SJSA1 (cell line): ENCODE results near the gene MEX3D. TPM values are rescaled to one million over a fixed set of nuclear protein-coding genes. Genes with fewer than 3 reads are reported as not detected.
"Not testable (repeated sequence)": the region's sequence is repeated elsewhere in the genome, so short reads cannot be mapped to it uniquely, and the experiment has no call there.

Experiments
- DNase-seq, 2 experiments: peaks; one replicate each; pipeline ENCODE4 v3.0.0-alpha.2; 2015 to 2020; ENCODE audit warnings: low spot score in 2 of 2, low read depth in 1 of 2
- H3K27ac ChIP-seq: fragments of 250-450 bp; sonication (Bioruptor Pico); 2 replicates; pipeline ENCODE4 v1.5.1; 2020; ENCODE audit warnings: mild to moderate bottlenecking, moderate library complexity
- H3K27me3 ChIP-seq: fragments of 250-450 bp; sonication (Bioruptor Pico); replicated peaks from 2 replicates; pipeline ENCODE4 v1.5.1; 2020; ENCODE audit warnings: mild to moderate bottlenecking, moderate library complexity
- H3K36me3 ChIP-seq: fragments of 250-450 bp; sonication (Bioruptor Pico); 2 replicates; pipeline ENCODE4 v1.5.1; 2020; ENCODE audit warnings: mild to moderate bottlenecking
- H3K4me1 ChIP-seq: fragments of 250-450 bp; sonication (Bioruptor Pico); replicated peaks from 2 replicates; pipeline ENCODE4 v1.6.1; 2021; ENCODE audit warnings: mild to moderate bottlenecking
- H3K4me3 ChIP-seq: fragments of 250-450 bp; sonication (Bioruptor Pico); 2 replicates; pipeline ENCODE4 v1.5.1; 2020; ENCODE audit warnings: mild to moderate bottlenecking
- H3K9me3 ChIP-seq: fragments of 250-450 bp; sonication (Bioruptor Pico); replicated peaks from 2 replicates; pipeline ENCODE4 v1.5.1; 2020; ENCODE audit warnings: mild to moderate bottlenecking
- total RNA-seq: library from RNA; depleted of rRNA; stranded (reverse); fragments of >200 nt; shearing (Covaris generic); gene quantifications from 2 replicates; pipeline ENCODE4 v1.2.3, GENCODE V29; 2014

Gene MEX3D
- total RNA-seq, 1 experiment from 2014 or later, result 109 TPM

GRCh38 chr19:1521636-1522035 is 46.5 kb downstream of the MEX3D start:
- Histone ChIP-seq H3K27ac (no peak overlapping the region), H3K9me3 (no peaks in the 10 kb centered on the region), H3K4me1 (no peaks in the 10 kb centered on the region), H3K4me3 (no peak overlapping the region), H3K27me3 (peaks cover 43% of the 10 kb centered on the region), H3K36me3 (no peaks in the 10 kb centered on the region)
- no peak for DNase-seq

GRCh38 chr19:1520203-1520780 is 47.8 kb downstream of the MEX3D start:
- 0 out of 2 replicates have a peak, but pooled peaks cover 2% of the 10 kb centered on the region for H3K9me3 ChIP-seq
- no peak for DNase-seq
- H3K36me3 ChIP-seq, result no peaks in the 10 kb centered on the region
- no peak overlapping the region for H3K27ac ChIP-seq
- H3K4me3 ChIP-seq, result no peak overlapping the region
- H3K4me1 ChIP-seq, result no peaks in the 10 kb centered on the region
- H3K27me3 ChIP-seq, result peaks cover 35% of the 10 kb centered on the region

- not testable (repeated sequence) for DNase-seq, H3K4me3 ChIP-seq, H3K27ac ChIP-seq, H3K36me3 ChIP-seq, H3K4me1 ChIP-seq, H3K9me3 ChIP-seq
- peaks cover 30% of the 10 kb centered on the region for H3K27me3 ChIP-seq
Observed at GRCh38 chr19:1519802-1520201, 48.3 kb downstream of the MEX3D start.

- H3K9me3 ChIP-seq, result 0 out of 2 replicates have a peak, but pooled peaks cover 2% of the 10 kb centered on the region
- H3K27me3 ChIP-seq, result peaks cover 19% of the 10 kb centered on the region
- H3K27ac ChIP-seq, result no peak overlapping the region
- DNase-seq, result no peak
- H3K36me3 ChIP-seq, result no peaks in the 10 kb centered on the region
- no peak overlapping the region for H3K4me3 ChIP-seq
- peaks cover 7% of the 10 kb centered on the region for H3K4me1 ChIP-seq
Observed at GRCh38 chr19:1518471-1518870, 49.7 kb downstream of the MEX3D start.

GRCh38 chr19:1516395-1516753 is 51.8 kb downstream of the MEX3D start:
- H3K4me1 ChIP-seq, result peaks cover 17% of the 10 kb centered on the region
- peaks cover 2% of the 10 kb centered on the region; the same call in 1 of the 2 replicates for H3K9me3 ChIP-seq
- H3K27me3 ChIP-seq, result peaks cover 2% of the 10 kb centered on the region
- no peak overlapping the region for H3K27ac ChIP-seq
- no peak overlapping the region for H3K4me3 ChIP-seq
- no peaks in the 10 kb centered on the region for H3K36me3 ChIP-seq
- DNase-seq, result no peak

GRCh38 chr19:1514986-1515721 is 53.0 kb downstream of the MEX3D start:
- H3K4me1 ChIP-seq, result peaks cover 17% of the 10 kb centered on the region
- H3K9me3 ChIP-seq, result peaks cover 2% of the 10 kb centered on the region; the same call in 1 of the 2 replicates
- no peak for DNase-seq
- no peaks in the 10 kb centered on the region; the same call in none of the 2 replicates for H3K27me3 ChIP-seq
- no peak overlapping the region for H3K27ac ChIP-seq
- no peaks in the 10 kb centered on the region for H3K36me3 ChIP-seq
- no peak overlapping the region for H3K4me3 ChIP-seq

GRCh38 chr19:1514295-1514661 is 53.8 kb downstream of the MEX3D start:
- no peaks in the 10 kb centered on the region for H3K36me3 ChIP-seq
- peaks cover 17% of the 10 kb centered on the region for H3K4me1 ChIP-seq
- DNase-seq, result no peak
- no peak overlapping the region for H3K27ac ChIP-seq
- H3K27me3 ChIP-seq, result no peaks in the 10 kb centered on the region; the same call in none of the 2 replicates
- H3K9me3 ChIP-seq, result peaks cover 2% of the 10 kb centered on the region; the same call in 1 of the 2 replicates
- H3K4me3 ChIP-seq, result no peak overlapping the region

- Histone ChIP-seq H3K4me1 (peaks cover 17% of the 10 kb centered on the region), H3K36me3 (no peaks in the 10 kb centered on the region), H3K27ac (peak overlapping the region; percentile 84), H3K4me3 (peak overlapping the region; percentile 64), H3K27me3 (no peaks in the 10 kb centered on the region; the same call in none of the 2 replicates), H3K9me3 (peaks cover 2% of the 10 kb centered on the region; the same call in 1 of the 2 replicates)
- peak; percentile 48 to 80 for DNase-seq
Observed at GRCh38 chr19:1513499-1514294, 54.4 kb downstream of the MEX3D start.

- H3K4me3 ChIP-seq, result peak within 1 kb of the TSS; percentile 64
- H3K27ac ChIP-seq, result peak within 1 kb of the TSS; percentile 84
- peaks cover 17% of the 10 kb centered on the region for H3K4me1 ChIP-seq
- no peaks in the 10 kb centered on the region; the same call in 1 of the 2 replicates for H3K27me3 ChIP-seq
- H3K36me3 ChIP-seq, result no peaks in the 10 kb centered on the region
- peaks cover 5% of the 10 kb centered on the region; the same call in 1 of the 2 replicates for H3K9me3 ChIP-seq
- peak; percentile 53 to 71 for DNase-seq
Observed at GRCh38 chr19:1512671-1513498, 55.2 kb downstream of the MEX3D start, which contains the start of gene ADAMTSL5. TSS of gene ADAMTSL5 (minus strand) at chr19:1513019. CDS start at chr19:1510943, 2,076 bp downstream.

GRCh38 chr19:1511318-1512317 is 56.5 kb downstream of the MEX3D start:
- DNase-seq, result no peak
- H3K27ac ChIP-seq, result no peak overlapping the region
- peaks cover 17% of the 10 kb centered on the region for H3K4me1 ChIP-seq
- H3K4me3 ChIP-seq, result no peak overlapping the region
- no peaks in the 10 kb centered on the region for H3K36me3 ChIP-seq
- no peaks in the 10 kb centered on the region; the same call in 1 of the 2 replicates for H3K27me3 ChIP-seq
- H3K9me3 ChIP-seq, result peaks cover 5% of the 10 kb centered on the region; the same call in 1 of the 2 replicates

- DNase-seq, result no peak
- Histone ChIP-seq H3K4me3 (no peak overlapping the region), H3K27me3 (no peaks in the 10 kb centered on the region; the same call in 1 of the 2 replicates), H3K27ac (no peak overlapping the region), H3K36me3 (no peaks in the 10 kb centered on the region), H3K4me1 (peaks cover 17% of the 10 kb centered on the region), H3K9me3 (peaks cover 5% of the 10 kb centered on the region; the same call in 1 of the 2 replicates)
Observed at GRCh38 chr19:1510807-1511206, 57.3 kb downstream of the MEX3D start.

GRCh38 chr19:1510442-1510806 is 57.7 kb downstream of the MEX3D start:
- no peaks in the 10 kb centered on the region for H3K36me3 ChIP-seq

More at GRCh38 chr19:1510442-1510806, 57.7 kb downstream of the MEX3D start:
- H3K9me3 ChIP-seq, result peaks cover 4% of the 10 kb centered on the region; the same call in 1 of the 2 replicates
- no peaks in the 10 kb centered on the region; the same call in 1 of the 2 replicates for H3K27me3 ChIP-seq
- no peak for DNase-seq
- H3K4me3 ChIP-seq, result no peak overlapping the region
- no peak overlapping the region for H3K27ac ChIP-seq
- peaks cover 17% of the 10 kb centered on the region for H3K4me1 ChIP-seq
